ENCODE results near the gene MIS18A. TPM values are rescaled to one million over a fixed set of nuclear protein-coding genes. Genes with fewer than 3 reads are reported as not detected.

The MIS18A gene, protein sequence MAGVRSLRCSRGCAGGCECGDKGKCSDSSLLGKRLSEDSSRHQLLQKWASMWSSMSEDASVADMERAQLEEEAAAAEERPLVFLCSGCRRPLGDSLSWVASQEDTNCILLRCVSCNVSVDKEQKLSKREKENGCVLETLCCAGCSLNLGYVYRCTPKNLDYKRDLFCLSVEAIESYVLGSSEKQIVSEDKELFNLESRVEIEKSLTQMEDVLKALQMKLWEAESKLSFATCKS
- total RNA-seq (2022; extraction: Qiagen RNA extraction; ENCODE audit: low read depth): 11.6 to 17.0 TPM (median 15.2 TPM) in 5 replicates

DNA sequence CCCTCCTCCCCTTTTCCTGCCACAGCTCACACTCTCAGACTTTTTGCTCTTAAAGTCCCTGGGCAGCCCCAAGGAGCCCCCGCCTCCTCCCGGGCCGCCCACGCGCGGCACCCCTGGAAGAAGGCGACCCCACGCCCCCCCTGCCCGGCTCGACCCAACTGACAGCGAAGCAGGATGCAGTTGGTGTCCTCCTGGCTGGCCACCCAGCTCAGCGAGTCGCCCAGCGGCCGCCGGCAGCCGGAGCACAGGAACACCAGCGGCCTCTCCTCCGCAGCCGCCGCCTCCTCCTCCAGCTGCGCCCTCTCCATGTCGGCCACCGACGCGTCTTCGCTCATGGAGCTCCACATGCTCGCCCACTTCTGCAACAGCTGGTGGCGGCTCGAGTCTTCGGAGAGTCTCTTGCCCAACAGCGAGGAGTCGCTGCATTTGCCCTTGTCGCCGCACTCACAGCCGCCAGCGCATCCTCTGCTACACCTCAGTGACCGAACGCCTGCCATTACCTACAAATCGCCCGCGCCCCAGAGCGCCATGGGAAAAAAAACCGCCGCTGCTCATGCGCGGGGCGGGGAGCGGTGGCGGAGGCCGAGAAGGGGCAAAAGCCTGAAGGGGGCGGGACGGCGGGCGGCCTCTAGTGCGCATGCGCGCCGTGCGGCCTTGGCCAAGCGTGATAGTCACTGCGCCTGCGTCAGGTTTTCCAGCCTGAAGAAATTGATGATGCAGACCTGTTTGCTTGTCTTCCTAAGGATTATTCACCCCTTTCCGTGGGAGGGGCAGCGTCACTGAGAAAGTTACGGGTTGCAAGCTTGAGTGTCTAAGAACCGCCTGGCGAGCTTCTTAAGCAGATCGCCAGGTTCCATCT, at the start of gene MIS18A:
Gene MIS18A (minus strand): TSS at position 532 of the 859 bp plus-strand sequence. CDS start 35 bp downstream, at position 497.

GRCh38 chr21:32298658-32299081, 19.8 kb upstream of the MIS18A start, which contains the start of gene MRAP:
Gene MRAP (plus strand): TSS chr21:32298855. CDS start chr21:32298972, 117 bp downstream.

Other genes with a start within 250 kb of the MIS18A start
- not detected in 5 replicates for gene MRAP, start 19.8 kb upstream of the MIS18A start, total RNA-seq (2022; extraction: Qiagen RNA extraction; ENCODE audit: low read depth)
- 10.6 to 13.3 TPM (median 12.4 TPM) in 5 replicates for gene URB1, start 114.0 kb upstream of the MIS18A start, total RNA-seq (2022; extraction: Qiagen RNA extraction; ENCODE audit: low read depth)
- gene EVA1C, start 133.7 kb upstream of the MIS18A start, total RNA-seq (2022; extraction: Qiagen RNA extraction; ENCODE audit: low read depth): 36.8 to 61.2 TPM (median 41.7 TPM) in 5 replicates